CD4-positive, alpha-beta T cell treated with Interleukin-12 subunit alpha and Interleukin-12 subunit beta, for 1 hour (primary cell): ENCODE measurements around the gene QARS1.

Source experiments
- DNase-seq: peaks from one replicate; pipeline ENCODE4 v3.0.0-alpha.2; 2020

QARS1 gene

GRCh38 chr3:49120096-49120437 lies 15.5 kb upstream of the QARS1 start:
- DNase-seq: peak; percentile 19

DNA sequence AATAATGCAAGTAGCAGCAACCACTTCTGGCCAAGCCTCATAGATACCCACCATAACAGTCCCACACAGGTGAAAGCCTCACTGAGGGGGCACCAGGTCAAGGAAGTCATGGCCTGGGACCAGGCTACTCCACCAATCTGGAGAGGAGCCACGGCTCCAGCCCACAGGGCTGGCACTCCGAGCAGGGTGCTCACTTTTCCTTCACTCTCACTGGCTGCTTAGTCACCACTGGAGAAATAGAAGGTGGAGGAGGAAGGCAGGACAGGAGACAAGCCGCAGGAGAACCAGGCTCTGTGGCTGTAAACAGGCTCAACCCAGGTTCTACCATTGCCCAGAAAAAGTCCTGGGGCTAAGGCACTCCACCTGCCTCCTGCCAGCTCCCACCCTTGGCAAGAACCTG lies 14.9 kb upstream of the QARS1 start:
- DNase-seq: no peak

- no peak for DNase-seq
These were observed 14.5 kb upstream of the QARS1 start for GRCh38 chr3:49119036-49119435.

- DNase-seq: no peak
These were observed 7.7 kb upstream of the QARS1 start for GRCh38 chr3:49112262-49112661.

DNA sequence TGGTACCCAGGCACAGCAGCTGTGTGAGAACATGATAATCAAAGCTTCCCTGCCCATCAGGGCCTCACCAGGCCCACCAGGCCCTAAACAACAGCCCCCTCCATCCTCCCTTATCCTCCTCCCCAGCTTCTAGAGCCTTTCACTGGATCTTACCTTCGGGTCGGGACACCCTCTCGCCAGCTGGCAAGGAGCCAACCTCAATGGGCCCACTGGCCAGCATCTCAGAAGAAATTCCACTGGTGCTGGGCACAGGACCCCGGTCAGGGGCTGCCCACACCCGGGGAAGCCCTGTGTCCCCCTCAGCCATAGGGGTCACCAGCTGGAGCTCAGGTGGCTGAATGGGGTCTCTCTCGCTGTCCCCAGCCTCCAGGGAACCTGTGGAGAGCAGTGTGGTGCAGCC lies 6.8 kb upstream of the QARS1 start:
- DNase-seq: no peak

DNA sequence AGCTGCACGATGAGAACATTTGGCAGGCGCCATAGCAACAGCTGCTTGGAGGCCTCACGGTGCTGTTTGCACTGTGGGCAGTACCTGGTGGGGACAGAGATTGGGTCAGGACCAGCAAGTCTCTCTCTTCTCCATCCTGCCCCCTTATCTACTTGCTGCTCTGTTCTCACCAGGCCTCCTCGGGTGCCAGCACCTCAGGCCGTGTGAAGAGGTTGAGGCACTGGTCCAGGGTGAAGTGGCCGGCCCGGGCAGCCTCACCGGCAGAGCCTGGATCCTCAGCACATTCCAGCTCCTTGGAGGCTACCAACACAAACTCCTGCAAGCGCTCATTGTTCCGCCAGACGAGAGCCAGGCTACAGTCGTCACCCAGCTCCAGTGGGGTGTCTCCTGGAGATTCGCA lies 6.2 kb upstream of the QARS1 start:
- DNase-seq: no peak

DNA sequence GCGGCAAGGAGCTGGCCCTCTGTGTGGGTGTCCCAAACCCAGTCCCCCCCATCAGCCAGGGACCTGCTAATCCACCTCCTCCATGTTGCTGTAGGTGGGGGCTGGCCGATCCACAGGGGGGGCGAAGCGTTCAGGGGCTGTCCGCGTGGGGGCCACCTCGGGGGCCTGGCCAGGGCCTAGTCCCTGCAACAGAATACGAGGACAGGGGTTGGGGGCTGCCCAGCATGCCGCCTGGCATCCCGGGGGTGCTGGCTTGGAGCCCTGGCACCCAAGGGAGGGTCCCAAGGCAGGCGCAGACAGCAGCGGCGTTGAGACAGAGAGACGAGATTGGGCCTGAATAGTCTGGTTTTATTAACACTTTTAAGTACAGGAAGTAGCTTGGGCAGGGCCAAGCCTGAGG lies 3.8 kb upstream of the QARS1 start:
- no peak for DNase-seq

- DNase-seq: no peak
These were observed 518 bp downstream of the QARS1 start for GRCh38 chr3:49104052-49104426.

DNA sequence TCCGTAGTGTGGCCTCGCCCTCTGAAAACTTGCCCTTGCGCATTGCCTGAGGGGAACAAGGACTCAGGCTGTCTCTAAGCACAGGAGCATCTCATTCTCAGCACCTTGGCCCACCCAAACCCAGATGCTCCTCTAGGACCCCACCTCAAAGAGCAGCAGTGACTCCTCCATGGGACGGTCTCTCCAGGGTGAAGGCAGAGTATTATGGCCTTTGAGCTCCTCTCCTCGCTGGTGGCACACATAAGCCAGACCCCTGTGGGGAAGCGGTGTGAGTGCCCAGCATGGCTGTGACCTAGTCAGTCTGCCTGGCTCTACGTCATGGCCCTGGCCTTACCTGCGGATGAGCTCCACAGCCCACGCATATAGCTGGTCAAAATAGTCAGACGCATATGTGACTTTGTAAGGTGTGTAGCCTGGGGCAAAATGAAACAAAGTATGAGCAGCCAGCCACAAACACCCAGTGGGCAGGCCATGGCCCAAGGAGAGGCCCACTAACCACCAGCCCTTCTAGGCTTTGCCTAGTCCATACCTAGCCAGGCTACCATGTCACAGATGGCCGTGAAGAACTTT lies 4.4 kb downstream of the QARS1 start:
- no peak for DNase-seq

DNA sequence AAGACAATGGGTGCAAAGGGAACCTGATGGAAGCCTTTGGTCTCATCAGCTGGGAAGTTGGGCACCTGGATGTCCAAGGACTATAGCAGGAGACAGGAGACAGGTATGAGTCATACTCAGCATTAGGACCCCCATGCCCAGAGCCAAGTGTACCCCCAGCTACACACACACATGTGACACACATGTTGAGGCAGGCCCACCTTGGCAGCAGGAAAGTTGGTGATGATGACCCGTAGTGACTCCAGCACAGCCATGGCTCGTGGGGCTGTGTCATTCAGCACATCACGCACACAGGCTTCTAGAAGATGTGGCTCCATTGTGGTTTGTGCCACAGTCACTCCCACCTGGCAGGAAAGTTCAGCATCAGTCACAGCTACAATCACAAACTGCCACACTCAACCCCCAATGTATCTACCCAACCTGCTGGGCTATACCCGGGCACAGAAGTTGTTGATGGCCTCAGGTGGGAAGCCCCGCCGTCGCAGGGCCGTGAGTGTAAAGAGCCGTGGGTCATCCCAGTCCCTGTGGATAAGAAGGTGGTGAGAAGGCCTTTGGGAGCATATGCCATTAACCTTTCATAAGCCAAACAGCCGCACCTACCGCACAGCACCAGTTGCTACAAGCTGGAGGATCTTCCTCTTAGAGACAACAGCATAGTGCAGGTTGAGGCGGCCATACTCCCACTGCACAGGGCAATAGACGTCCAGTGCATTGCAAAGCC lies 5.5 kb downstream of the QARS1 start:
- no peak for DNase-seq

DNA sequence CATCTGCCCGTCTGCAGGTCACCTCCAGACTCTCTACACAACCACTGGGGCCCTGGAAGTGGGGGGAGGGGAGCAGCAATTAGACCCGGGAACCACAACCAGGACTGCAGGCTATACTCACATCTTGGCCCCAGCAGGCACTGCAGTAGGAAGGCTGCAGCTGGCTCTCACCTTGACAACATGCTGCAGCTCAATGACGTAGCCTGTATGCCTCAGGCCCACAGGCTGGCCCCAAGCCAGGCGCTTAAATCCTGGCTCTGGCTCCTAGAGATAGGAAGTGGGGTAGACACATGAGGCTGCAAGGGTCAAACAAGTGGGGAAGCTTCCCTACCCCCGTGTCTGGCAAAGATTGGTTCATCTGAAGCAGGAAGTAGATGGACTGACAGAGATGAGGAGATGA lies 6.1 kb downstream of the QARS1 start:
- no peak for DNase-seq

- DNase-seq: peak; percentile 97
These were observed 10.4 kb downstream of the QARS1 start, which contains the start of gene QRICH1 for GRCh38 chr3:49093853-49094767. Gene QRICH1 (minus strand): TSS chr3:49094071. CDS start chr3:49077017, 17,054 bp downstream.

DNA sequence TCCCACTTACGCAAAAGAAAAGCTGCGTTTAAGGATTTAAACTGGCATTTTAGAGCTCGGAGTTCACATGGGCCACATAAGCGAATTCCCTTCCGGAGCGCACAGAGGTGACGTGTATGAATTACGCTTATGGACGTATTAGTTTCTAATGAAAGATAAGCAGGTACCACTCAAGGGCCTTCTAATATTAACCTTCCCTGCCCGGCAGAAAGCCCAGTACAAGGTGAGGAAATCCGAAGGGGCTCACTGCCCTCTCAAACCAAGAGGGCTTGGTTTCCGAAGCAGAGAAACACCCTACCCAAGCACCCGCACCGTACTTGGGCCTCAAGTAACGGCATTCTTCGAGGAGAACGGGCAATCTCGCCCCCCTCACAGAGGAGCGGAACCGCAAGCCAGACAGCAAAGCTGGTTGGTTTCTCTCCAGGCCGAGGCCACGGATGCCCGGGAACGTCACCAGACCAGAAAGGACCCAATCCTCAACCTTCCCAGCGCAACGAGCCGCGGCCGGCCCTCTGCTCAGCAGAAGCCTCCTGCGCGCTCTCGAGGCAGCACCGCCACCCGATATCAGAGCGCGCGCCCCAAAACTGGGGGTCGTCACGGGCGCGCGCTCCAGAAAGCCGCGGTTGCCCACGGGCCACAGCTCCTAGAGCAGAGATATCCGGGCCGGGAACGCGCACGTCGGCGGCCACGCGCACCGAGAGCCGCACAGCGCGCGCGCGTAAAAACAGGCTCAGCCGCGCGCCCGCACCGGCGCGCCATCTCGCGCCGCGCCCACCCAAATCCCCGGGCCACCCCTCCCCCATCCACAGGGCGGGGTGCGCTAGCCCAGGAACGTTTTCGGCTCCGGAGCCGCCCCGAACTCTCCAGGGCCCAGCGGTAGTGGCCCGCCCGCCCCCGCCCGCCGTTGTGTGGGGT lies 11.4 kb downstream of the QARS1 start:
- peak; percentile 87 for DNase-seq

- no peak for DNase-seq
These were observed 23.1 kb downstream of the QARS1 start for GRCh38 chr3:49081429-49081828.

DNA sequence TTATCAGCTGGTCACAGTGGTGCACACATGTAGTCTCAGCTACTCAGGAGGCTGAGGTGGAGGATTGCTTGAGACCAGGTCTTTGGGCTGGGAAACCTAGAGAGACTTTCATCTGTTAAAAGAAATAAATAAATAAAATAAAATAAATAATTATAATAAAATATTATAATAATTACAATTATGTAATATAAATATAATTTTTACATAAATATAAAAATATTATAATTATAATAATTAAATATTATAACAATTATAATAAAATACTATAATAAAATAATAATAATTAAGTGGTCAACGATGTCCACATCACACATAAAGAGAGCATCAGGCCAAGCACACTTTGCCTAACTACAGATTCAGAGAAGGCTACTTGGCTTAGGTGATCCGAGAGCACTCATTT lies 25.3 kb downstream of the QARS1 start:
- DNase-seq: no peak

- no peak for DNase-seq
These were observed 27.9 kb downstream of the QARS1 start for GRCh38 chr3:49076646-49077045.

DNA sequence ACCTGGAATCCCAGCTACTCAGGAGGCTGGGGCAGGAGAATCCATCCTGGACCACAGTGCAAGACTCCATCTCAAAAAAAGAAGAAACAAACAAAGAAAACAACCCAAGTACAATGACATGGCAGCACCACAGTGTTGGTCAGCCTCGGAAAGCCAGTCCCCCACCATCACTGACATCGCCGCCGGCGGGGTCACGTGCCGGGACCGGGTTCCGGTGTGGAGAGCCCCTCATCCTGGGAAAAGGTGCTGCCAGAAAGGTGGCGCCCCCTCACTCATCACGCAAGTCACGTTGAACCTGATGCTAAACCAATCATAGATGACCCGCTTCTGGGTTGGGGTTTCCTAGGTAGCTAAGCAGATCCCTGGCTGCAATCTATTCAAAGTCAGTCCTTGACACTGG lies 28.4 kb downstream of the QARS1 start:
- DNase-seq: no peak

DNA sequence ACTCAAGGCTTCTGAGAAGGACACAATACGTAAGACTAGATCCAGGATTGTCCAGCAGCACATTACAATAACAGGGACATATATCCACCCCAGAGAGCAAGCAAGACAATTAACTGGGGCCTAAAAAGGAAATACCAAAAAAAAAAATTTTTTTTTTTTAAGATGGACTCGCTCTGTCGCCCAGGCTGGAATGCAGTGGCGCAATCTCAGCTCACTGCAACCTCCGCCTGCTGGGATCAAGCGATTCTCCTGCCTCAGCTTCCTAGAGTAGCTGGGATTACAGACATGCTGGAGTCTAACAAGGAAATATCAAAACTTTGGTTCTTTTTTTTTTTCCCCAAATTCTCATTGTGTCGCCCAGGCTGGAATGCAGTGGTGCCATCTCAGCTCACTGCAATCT lies 46.5 kb downstream of the QARS1 start:
- DNase-seq: no peak

GRCh38 chr3:49057268-49057667 lies 47.3 kb downstream of the QARS1 start:
- no peak for DNase-seq

GRCh38 chr3:49054344-49054862 lies 50.2 kb downstream of the QARS1 start:
- DNase-seq: no peak

DNA sequence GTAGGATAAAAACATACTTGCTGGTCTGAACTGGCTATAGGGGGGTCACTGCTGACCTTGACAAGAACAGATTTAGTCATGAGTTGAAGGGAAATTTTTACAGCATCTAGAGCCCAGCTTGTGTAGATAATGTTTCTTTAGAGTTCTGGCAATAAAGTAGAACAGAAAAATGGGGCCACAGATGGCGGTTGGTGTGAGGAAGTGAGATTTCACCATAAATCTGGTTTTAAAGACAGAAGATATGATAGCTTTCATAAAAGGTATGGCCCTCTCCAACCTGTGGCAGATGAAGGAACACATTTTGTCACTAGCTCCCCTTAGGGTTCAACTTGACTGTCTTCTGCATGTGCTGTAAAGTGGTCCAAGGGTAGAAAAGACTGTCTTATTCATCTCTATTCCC lies 51.0 kb downstream of the QARS1 start:
- DNase-seq: no peak
